ENCODE measurements around the gene SCAF1. TPM values are rescaled to one million over a fixed set of nuclear protein-coding genes. Genes with fewer than 3 reads are reported as not detected.
A peak's percentile ranks its signal among the peaks of the same experiment; 100 is the strongest.

SCAF1 gene, protein sequence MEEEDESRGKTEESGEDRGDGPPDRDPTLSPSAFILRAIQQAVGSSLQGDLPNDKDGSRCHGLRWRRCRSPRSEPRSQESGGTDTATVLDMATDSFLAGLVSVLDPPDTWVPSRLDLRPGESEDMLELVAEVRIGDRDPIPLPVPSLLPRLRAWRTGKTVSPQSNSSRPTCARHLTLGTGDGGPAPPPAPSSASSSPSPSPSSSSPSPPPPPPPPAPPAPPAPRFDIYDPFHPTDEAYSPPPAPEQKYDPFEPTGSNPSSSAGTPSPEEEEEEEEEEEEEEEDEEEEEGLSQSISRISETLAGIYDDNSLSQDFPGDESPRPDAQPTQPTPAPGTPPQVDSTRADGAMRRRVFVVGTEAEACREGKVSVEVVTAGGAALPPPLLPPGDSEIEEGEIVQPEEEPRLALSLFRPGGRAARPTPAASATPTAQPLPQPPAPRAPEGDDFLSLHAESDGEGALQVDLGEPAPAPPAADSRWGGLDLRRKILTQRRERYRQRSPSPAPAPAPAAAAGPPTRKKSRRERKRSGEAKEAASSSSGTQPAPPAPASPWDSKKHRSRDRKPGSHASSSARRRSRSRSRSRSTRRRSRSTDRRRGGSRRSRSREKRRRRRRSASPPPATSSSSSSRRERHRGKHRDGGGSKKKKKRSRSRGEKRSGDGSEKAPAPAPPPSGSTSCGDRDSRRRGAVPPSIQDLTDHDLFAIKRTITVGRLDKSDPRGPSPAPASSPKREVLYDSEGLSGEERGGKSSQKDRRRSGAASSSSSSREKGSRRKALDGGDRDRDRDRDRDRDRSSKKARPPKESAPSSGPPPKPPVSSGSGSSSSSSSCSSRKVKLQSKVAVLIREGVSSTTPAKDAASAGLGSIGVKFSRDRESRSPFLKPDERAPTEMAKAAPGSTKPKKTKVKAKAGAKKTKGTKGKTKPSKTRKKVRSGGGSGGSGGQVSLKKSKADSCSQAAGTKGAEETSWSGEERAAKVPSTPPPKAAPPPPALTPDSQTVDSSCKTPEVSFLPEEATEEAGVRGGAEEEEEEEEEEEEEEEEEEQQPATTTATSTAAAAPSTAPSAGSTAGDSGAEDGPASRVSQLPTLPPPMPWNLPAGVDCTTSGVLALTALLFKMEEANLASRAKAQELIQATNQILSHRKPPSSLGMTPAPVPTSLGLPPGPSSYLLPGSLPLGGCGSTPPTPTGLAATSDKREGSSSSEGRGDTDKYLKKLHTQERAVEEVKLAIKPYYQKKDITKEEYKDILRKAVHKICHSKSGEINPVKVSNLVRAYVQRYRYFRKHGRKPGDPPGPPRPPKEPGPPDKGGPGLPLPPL
- 13.4 and 22.7 TPM in 2 replicates for total RNA-seq (2014; rRNA removed; shearing (Covaris generic); ENCODE audit: low replicate concordance)

- peak; percentile 100 for DNase-seq
- peaks cover 34% of the 10 kb centered on the region for H3K36me3 ChIP-seq
- no peaks in the 10 kb centered on the region for H3K27me3 ChIP-seq
- H3K4me3 ChIP-seq: peak within 1 kb of the TSS; percentile 98
- no peaks in the 10 kb centered on the region for H3K9me3 ChIP-seq
Observed at GRCh38 chr19:49641688-49642491, at the start of gene SCAF1. TSS of gene SCAF1 (plus strand) at chr19:49642209. CDS start at chr19:49645027, 2,818 bp downstream.

- no peak for DNase-seq
- no peaks in the 10 kb centered on the region for H3K27me3 ChIP-seq
- H3K9me3 ChIP-seq: no peaks in the 10 kb centered on the region
- H3K36me3 ChIP-seq: peaks cover 44% of the 10 kb centered on the region
- H3K4me3 ChIP-seq: peak overlapping the region; percentile 88
Observed at GRCh38 chr19:49592486-49593232, 49.4 kb upstream of the SCAF1 start.

DNA sequence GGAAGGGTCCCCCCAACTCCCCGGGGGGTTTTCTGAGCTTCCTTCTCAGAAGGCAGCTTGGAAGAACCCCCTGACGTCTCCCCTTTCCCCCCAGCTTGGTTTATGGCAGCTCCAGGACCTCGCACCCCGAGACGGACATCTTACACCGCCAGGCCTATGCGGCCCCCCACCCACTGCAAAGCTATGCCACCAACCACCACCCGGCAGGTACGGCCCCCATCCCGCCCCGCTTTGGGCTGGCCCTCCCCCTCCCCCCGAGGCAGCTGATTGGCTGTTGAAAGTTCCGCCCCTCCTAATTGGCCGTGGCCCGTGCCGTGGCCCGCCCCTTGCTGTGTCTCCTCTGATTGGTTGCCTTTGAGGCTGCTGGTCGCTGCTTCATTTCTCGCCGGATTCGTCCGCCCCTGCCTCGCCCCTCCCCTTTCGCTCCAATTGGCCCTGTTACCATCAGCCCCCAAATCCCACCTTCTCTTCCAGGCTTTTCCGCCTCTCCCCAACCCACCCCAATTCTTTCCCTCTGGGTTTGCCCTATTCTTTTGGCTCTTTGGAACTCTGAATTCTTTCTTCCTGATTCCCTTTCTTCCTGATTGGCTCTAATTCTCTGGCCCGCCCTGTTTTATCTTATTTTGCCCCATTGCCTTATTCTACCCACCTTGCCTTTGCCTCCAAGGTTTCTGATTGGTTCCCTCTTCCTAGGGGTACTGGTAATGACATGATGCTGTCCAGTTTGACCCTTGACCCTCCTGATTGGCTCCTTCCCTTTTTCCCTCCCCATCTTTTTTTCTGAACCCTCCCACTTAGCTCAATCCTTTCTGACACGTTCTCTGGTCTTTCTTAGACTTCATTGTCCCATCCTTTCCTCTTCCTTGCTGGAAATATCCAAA lies 48.5 kb upstream of the SCAF1 start:
- Histone ChIP-seq H3K36me3 (peaks cover 50% of the 10 kb centered on the region), H3K9me3 (no peaks in the 10 kb centered on the region), H3K4me3 (peak overlapping the region; percentile 88; the same call in 1 of the 2 replicates), H3K27me3 (no peaks in the 10 kb centered on the region)
- DNase-seq: peak; percentile 64

GRCh38 chr19:49594157-49594992 lies 47.6 kb upstream of the SCAF1 start:
- H3K9me3 ChIP-seq: no peaks in the 10 kb centered on the region
- no peak for DNase-seq
- H3K36me3 ChIP-seq: peaks cover 59% of the 10 kb centered on the region

DNA sequence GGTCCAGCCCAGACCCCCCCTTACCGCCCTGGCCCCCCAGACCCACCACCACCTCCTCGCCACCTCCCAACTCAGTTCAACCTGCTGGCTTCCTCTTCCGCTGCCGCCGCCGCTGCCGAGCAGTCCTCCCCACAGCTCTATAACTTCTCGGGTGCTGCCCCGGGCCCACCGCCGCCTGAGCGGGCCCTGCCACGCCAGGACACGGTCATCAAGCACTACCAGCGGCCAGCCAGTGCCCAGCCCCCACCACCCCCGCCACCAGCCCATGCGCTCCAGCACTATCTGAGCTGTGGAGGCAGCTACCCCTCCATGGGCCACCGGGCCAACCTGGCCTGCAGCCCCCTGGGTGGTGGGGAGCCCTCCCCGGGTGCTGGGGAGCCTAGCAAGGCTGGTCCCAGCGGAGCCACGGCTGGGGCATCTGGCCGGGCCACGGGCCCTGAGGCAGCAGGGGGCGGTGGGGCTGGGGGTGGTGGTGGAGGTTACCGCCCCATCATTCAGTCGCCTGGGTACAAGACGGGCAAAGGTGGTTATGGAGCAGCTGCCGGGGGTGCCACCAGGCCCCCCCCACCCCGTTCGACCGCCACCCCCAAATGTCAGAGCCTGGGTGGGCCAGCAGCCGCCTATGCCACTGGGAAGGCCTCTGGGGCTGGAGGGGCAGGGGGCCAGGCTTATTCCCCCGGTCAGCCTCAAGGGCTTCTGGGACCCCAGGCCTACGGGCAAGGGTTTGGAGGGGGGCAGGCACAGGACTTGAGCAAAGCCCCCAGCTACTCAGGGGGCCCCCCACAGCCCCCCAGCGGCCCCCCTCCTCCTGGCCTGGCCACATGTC lies 46.8 kb upstream of the SCAF1 start:
- no peaks in the 10 kb centered on the region for H3K27me3 ChIP-seq

More at GRCh38 chr19:49594157-49594992, 47.6 kb upstream of the SCAF1 start:
- Histone ChIP-seq H3K4me3 (no peak overlapping the region), H3K27me3 (no peaks in the 10 kb centered on the region)

DNA sequence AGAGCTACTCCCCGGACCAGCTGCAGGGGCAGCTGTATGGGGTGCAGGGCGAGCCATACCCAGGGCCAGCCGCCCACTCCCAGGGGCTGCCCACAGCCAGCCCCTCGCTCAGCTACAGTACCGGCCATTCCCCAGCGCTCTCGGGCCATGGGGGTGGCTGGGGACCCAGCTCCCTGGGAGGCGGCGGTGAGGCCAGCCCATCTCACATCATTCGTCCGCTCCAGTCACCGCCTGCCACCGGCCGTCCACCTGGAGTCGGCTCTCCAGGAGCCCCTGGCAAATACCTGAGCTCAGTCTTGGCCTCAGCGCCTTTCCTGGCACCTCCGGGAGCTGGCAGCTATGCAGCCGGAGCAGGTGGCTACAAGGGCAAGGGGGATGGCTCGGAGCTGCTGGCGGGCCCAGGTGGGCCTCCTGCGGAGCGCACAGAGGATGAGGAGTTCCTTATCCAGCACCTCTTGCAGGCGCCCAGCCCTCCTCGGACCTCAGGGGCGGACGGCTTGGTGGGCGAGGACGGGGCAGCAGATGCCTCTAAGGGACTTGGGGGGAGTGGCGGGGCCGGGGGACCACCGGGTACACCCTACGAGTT lies 46.1 kb upstream of the SCAF1 start:
- H3K9me3 ChIP-seq: no peaks in the 10 kb centered on the region
- peaks cover 70% of the 10 kb centered on the region for H3K36me3 ChIP-seq
- no peak overlapping the region for H3K4me3 ChIP-seq
- H3K27me3 ChIP-seq: no peaks in the 10 kb centered on the region
- DNase-seq: no peak

More for the DNA sequence above, 46.8 kb upstream of the SCAF1 start:
- Histone ChIP-seq H3K36me3 (peaks cover 68% of the 10 kb centered on the region), H3K9me3 (no peaks in the 10 kb centered on the region), H3K4me3 (no peak overlapping the region)
- DNase-seq: no peak

GRCh38 chr19:49596407-49596806 lies 45.6 kb upstream of the SCAF1 start:
- Histone ChIP-seq H3K4me3 (no peak overlapping the region), H3K36me3 (peaks cover 73% of the 10 kb centered on the region), H3K27me3 (no peaks in the 10 kb centered on the region), H3K9me3 (no peaks in the 10 kb centered on the region)
- DNase-seq: no peak

GRCh38 chr19:49596954-49597702 lies 44.9 kb upstream of the SCAF1 start:
- no peak for DNase-seq
- Histone ChIP-seq H3K36me3 (peaks cover 77% of the 10 kb centered on the region), H3K9me3 (no peaks in the 10 kb centered on the region), H3K4me3 (no peak overlapping the region), H3K27me3 (no peaks in the 10 kb centered on the region)

GRCh38 chr19:49597703-49597974 lies 44.4 kb upstream of the SCAF1 start:
- Histone ChIP-seq H3K27me3 (no peaks in the 10 kb centered on the region), H3K4me3 (no peak overlapping the region), H3K9me3 (no peaks in the 10 kb centered on the region), H3K36me3 (peaks cover 78% of the 10 kb centered on the region)
- DNase-seq: no peak

DNA sequence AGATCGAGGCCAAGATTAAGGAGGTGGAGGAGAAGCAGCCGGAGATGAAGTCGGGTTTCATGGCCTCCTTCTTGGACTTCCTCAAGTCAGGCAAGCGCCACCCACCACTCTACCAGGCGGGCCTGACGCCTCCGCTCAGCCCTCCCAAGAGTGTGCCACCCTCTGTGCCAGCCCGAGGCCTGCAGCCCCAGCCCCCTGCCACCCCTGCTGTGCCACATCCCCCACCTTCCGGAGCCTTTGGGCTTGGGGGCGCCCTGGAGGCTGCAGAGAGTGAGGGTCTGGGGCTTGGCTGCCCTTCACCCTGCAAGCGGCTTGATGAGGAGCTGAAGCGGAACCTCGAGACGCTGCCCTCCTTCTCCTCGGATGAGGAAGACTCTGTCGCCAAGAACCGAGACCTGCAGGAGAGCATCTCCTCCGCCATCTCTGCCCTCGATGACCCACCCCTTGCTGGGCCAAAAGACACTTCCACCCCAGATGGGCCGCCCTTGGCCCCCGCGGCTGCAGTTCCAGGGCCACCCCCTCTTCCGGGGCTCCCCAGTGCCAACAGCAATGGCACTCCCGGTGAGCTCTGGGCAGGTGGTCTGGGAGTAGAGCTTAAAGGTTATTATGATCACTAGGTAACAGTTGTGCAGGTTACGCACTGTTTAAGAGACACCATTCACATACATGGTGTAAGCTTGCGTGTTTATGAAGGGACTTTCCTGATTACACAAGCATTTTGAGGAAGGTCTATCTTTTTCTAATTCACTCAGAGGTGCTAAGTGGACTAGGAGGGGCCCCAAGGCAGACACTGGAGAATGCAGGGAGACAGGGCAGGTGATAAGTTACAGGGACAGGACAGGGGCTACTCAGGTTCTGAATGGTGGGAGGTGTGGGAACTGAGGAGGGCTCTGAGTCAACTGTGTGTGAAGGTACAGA lies 42.4 kb upstream of the SCAF1 start:
- Histone ChIP-seq H3K27me3 (no peaks in the 10 kb centered on the region), H3K4me3 (no peak overlapping the region), H3K36me3 (peaks cover 81% of the 10 kb centered on the region), H3K9me3 (no peaks in the 10 kb centered on the region)
- DNase-seq: no peak

- DNase-seq: no peak
- H3K27me3 ChIP-seq: no peaks in the 10 kb centered on the region
- no peak overlapping the region for H3K4me3 ChIP-seq
- H3K9me3 ChIP-seq: no peaks in the 10 kb centered on the region
- H3K36me3 ChIP-seq: peaks cover 78% of the 10 kb centered on the region
Observed at GRCh38 chr19:49601482-49602038, 40.4 kb upstream of the SCAF1 start.
